HG02678 (cell line): ENCODE data around the gene C16orf89.
"Not testable (repeated sequence)": the region's sequence is repeated elsewhere in the genome, so short reads cannot be mapped to it uniquely, and the experiment has no call there.

ENCODE experiments used
- ATAC-seq: cut with Tn5 transposase; IDR thresholded peaks from one replicate; pipeline ENCODE4 v1.9.1; 2021; ENCODE audit warnings: mild to moderate bottlenecking, moderate library complexity; ENCODE audit not compliant: unreplicated experiment

Gene C16orf89

GRCh38 chr16:5062051-5062450, 3.7 kb downstream of the C16orf89 start:
- ATAC-seq: no peak

- no peak for ATAC-seq
These were observed 5.6 kb downstream of the C16orf89 start for GRCh38 chr16:5060073-5060641.

GRCh38 chr16:5059386-5060072, 6.2 kb downstream of the C16orf89 start:
- ATAC-seq: no peak

- ATAC-seq: no peak
These were observed 7.3 kb downstream of the C16orf89 start for GRCh38 chr16:5058476-5058875.

- ATAC-seq: no peak
These were observed 9.4 kb downstream of the C16orf89 start for GRCh38 chr16:5056352-5056751.

- no peak for ATAC-seq
These were observed 10.6 kb downstream of the C16orf89 start for GRCh38 chr16:5054876-5055865.

- no peak for ATAC-seq
These were observed 18.8 kb downstream of the C16orf89 start for GRCh38 chr16:5046914-5047313.

GRCh38 chr16:5045499-5046115, 20.1 kb downstream of the C16orf89 start:
- ATAC-seq: no peak

GRCh38 chr16:5044581-5044980, 21.2 kb downstream of the C16orf89 start:
- not testable (repeated sequence) for ATAC-seq

GRCh38 chr16:5044011-5044540, 21.7 kb downstream of the C16orf89 start:
- ATAC-seq: no peak

GRCh38 chr16:5042574-5043171, 23.1 kb downstream of the C16orf89 start:
- ATAC-seq: no peak

GRCh38 chr16:5041600-5042133, 24.1 kb downstream of the C16orf89 start:
- ATAC-seq: peak; percentile 75

- no peak for ATAC-seq
These were observed 25.3 kb downstream of the C16orf89 start for GRCh38 chr16:5040451-5040850.

- ATAC-seq: no peak
These were observed 29.3 kb downstream of the C16orf89 start for GRCh38 chr16:5036228-5037156.

- ATAC-seq: no peak
These were observed 29.9 kb downstream of the C16orf89 start for GRCh38 chr16:5035909-5036227.

- ATAC-seq: no peak
These were observed 31.6 kb downstream of the C16orf89 start for GRCh38 chr16:5034167-5034523.

- peak; percentile 88 for ATAC-seq
These were observed 32.2 kb downstream of the C16orf89 start, which contains the start of gene NAGPA for GRCh38 chr16:5033256-5034166. TSS of gene NAGPA (minus strand) at chr16:5033935. CDS start at chr16:5033914, 21 bp downstream.

GRCh38 chr16:5032748-5033167, 33.0 kb downstream of the C16orf89 start:
- no peak for ATAC-seq
